ENCODE measurements around the gene CAST. TPM values are rescaled to one million over a fixed set of nuclear protein-coding genes. Genes with fewer than 3 reads are reported as not detected.

Gene CAST
- total RNA-seq, 4 donors from 2014 or later = 415 to 523 (median 468) TPM

DNA sequence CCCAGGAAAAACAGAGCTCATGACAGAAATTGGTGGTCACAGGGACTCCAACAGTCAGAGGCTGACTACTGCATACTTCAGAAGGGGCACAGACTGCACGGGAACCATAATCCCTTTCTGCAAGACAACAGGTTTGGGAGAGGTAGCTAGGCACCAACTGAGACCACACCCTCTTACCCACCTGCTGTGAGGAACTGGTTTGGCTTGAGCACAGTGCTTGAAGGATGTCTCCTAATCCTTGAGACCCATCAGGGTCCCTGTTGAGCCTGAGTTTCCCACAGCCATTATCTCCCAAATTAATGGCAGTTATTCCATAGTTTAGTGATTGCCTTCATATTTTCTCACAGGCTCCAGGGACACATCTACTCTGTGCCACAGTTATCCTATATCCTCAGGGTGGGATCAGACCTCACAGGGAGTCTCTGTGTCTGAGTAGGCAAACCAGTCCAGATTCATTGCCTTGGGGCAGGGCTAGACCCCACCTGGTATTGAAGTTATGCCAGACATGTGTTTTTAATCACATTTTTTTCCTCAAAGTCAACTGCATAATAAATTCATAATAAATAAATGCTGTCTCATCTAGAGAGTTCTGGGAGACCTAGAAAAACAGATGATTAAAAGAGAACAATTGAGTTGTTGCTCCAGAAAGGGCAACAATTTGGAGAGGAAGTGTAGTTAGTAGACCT is 9.3 kb upstream of the CAST start:
- 50 to 53% methylated on average over 1 of the region's 1 CpG for WGBS, 2 donors
- intact Hi-C loops (cut with DNase I; ENCODE audit: low total_unique reads) = no loop called here
- TF ChIP-seq, protein P1, sequence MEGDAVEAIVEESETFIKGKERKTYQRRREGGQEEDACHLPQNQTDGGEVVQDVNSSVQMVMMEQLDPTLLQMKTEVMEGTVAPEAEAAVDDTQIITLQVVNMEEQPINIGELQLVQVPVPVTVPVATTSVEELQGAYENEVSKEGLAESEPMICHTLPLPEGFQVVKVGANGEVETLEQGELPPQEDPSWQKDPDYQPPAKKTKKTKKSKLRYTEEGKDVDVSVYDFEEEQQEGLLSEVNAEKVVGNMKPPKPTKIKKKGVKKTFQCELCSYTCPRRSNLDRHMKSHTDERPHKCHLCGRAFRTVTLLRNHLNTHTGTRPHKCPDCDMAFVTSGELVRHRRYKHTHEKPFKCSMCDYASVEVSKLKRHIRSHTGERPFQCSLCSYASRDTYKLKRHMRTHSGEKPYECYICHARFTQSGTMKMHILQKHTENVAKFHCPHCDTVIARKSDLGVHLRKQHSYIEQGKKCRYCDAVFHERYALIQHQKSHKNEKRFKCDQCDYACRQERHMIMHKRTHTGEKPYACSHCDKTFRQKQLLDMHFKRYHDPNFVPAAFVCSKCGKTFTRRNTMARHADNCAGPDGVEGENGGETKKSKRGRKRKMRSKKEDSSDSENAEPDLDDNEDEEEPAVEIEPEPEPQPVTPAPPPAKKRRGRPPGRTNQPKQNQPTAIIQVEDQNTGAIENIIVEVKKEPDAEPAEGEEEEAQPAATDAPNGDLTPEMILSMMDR (IDR thresholded peaks at IDR 0.05) = no peak
- no peak for TF ChIP-seq POLR2A (IDR thresholded peaks at IDR 0.05)

DNA sequence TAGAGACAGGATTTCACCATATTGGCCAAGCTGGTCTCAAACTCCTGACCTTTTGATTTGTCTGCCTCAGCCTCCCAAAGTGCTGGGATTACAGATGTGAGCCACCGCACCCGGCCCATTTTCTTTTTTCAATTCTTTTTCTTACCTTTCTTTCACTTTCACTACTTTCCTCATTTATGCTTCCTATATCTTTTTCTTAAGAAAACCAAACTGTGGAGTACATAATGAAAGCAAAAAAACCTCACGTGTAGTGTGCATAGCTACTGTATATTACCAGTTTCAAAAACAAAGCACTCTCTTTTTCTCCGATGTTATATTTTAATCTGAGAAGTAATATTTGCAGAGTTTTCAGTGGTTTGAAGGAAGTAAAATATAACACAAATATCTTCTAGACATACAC is 8.0 kb upstream of the CAST start:
- no peak overlapping the region for H3K4me3 ChIP-seq (ENCODE audit: low read depth, poor library complexity, severe bottlenecking)
- no peak for DNase-seq (ENCODE audit: low spot score in 2 of 2)
- 85% methylated on average over 4 of the region's 4 CpGs for WGBS, 2 donors
- TF ChIP-seq, protein P1 (IDR thresholded peaks at IDR 0.05) = no peak
- TF ChIP-seq POLR2A (IDR thresholded peaks at IDR 0.05) = no peak
- intact Hi-C loops (cut with DNase I; ENCODE audit: low total_unique reads) = no loop called here

More for the DNA sequence above, 9.3 kb upstream of the CAST start:
- H3K4me3 ChIP-seq (ENCODE audit: low read depth, poor library complexity, severe bottlenecking) = no peak overlapping the region
- no peak for DNase-seq (ENCODE audit: low spot score in 2 of 2)

DNA sequence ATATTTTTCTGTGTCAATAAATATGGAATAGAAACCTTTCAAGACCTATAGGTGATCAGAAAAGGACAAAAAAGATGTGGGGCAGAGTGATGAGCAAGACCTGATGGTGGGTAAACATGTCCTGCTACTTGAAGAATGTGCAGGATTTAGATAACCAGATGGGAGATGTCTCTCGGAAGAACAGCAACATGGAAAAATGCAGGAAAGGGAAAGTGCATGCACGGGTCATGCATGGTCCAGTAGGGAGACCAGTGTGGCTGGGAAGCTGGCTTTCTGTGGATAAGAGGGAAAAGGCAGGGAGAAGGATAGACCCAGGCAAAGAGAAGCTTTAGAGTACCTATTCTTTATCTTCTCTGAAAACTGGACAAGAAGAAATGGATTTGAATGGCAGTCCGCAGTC is 7.1 kb upstream of the CAST start:
- WGBS, 2 donors = 80 to 87% methylated on average over 3 of the region's 3 CpGs
- intact Hi-C loops (cut with DNase I; ENCODE audit: low total_unique reads) = no loop called here
- no peak overlapping the region for H3K4me3 ChIP-seq (ENCODE audit: low read depth, poor library complexity, severe bottlenecking)
- TF ChIP-seq, protein P1 (IDR thresholded peaks at IDR 0.05) = no peak
- no peak for TF ChIP-seq POLR2A (IDR thresholded peaks at IDR 0.05)
- DNase-seq (ENCODE audit: low spot score in 2 of 2) = no peak

DNA sequence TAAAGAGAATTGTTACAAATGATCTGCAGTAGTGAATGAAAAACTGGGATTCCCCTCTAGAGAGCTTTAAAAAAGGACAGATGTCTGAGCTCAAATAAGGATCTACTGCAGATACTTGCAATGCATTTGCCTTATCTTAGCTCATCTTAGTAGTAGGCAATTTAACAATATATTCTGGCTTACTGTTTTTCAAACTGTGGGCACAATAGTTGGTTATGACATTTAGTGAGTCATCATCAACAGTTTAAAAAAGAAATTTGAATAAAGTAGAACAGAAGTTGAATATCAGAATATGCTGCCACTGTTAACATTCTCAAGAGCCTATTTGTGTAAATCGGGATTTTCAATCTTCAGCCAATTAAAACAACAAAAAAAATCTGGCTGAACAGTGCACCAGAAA is 6.7 kb upstream of the CAST start:
- no peak for DNase-seq (ENCODE audit: low spot score in 2 of 2)
- 31 to 42% methylated on average over 1 of the region's 1 CpG for WGBS, 2 donors
- intact Hi-C loops (cut with DNase I; ENCODE audit: low total_unique reads) = no loop called here
- TF ChIP-seq, protein P1 (IDR thresholded peaks at IDR 0.05) = no peak
- no peak for TF ChIP-seq POLR2A (IDR thresholded peaks at IDR 0.05)
- no peak overlapping the region for H3K4me3 ChIP-seq (ENCODE audit: low read depth, poor library complexity, severe bottlenecking)

DNA sequence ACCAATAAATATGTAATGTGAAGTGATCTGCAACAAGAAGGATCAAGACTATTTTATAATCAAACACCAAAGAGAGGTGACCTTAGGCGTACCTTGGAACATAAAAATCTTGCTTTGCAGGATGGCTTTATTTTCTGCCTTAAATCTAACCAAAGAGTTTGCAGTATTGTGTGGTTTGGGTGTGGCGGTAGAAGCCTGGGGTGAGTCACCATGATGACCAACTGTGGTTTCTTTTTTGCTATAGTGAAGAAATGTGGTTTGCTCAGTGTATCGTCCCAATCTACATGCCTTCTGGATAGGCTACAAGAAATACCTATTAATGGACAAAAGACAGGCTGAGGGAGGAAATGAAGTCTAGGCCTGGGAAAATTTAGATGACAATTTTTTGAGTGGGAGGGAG is 5.1 kb upstream of the CAST start:
- 11 to 22% methylated on average over 3 of the region's 3 CpGs for WGBS, 2 donors
- peak in 1 of 2 donors; percentile 69 for DNase-seq (ENCODE audit: low spot score in 2 of 2)
- no peak overlapping the region for H3K4me3 ChIP-seq (ENCODE audit: low read depth, poor library complexity, severe bottlenecking)
- TF ChIP-seq, protein P1 (IDR thresholded peaks at IDR 0.05) = no peak
- TF ChIP-seq POLR2A (IDR thresholded peaks at IDR 0.05) = no peak
- intact Hi-C loops (cut with DNase I; ENCODE audit: low total_unique reads) = no loop called here

DNA sequence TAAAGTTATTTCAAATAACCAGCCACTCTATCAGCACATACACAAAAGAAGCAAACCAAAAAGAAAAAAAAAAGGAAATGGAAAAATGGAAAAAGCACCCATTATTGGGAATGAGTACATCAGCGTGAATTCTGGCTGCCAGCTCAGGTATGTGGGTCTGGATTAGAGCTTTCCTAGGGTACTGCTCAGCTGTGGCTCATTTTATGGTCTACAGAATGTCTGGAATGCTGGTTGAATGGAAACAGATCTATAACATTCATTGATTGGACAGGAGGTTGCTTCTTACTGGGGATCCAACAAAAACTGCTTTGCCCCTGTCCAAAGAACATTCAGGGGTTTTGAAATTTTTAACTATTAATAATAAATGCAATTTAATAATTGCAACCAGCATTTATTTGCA is 3.9 kb upstream of the CAST start:
- 77 to 95% methylated on average over 1 of the region's 1 CpG for WGBS, 2 donors
- DNase-seq (ENCODE audit: low spot score in 2 of 2) = no peak
- H3K4me3 ChIP-seq (ENCODE audit: low read depth, poor library complexity, severe bottlenecking) = no peak overlapping the region
- no peak for TF ChIP-seq POLR2A (IDR thresholded peaks at IDR 0.05)
- TF ChIP-seq, protein P1 (IDR thresholded peaks at IDR 0.05) = no peak
- intact Hi-C loops (cut with DNase I; ENCODE audit: low total_unique reads) = no loop called here

All from lower leg skin (tissue), 4 donors.